Left lobe of liver (tissue), 2 donors: Measurements from ENCODE around the gene OR10J5. TPM values are rescaled to one million over a fixed set of nuclear protein-coding genes. Genes with fewer than 3 reads are reported as not detected.

Source experiments
- ATAC-seq: fragments of 200-7000 bp; cut with Tn5 transposase; one replicate; pipeline ENCODE4 v1.9.1; 2020; ENCODE audit warnings: mild to moderate bottlenecking, moderate library complexity
- DNase-seq: peaks from one replicate; pipeline ENCODE4 v3.0.0-alpha.2; 2020; ENCODE audit warnings: low spot score
- total RNA-seq: library from RNA; stranded (reverse); gene quantifications from one replicate; pipeline ENCODE4 v1.2.1, GENCODE V29; 2021
- donor health status: DM: no; HTN: no; CAD: no; lungs with moderate emphysema.
- donor health status: DM: no; HTN: yes; CAD: no.

OR10J5 gene
- total RNA-seq, 1 donor from 2014 or later, result 0.38 TPM

GRCh38 chr1:159492575-159493323 is 43.1 kb downstream of the OR10J5 start:
- no peak for ATAC-seq
- DNase-seq, result no peak

Other genes starting within 250 kb of the OR10J5 start
- not detected for gene FCER1A, start 233.7 kb downstream of the OR10J5 start, total RNA-seq
- not detected for gene OR10J4, start 103.8 kb downstream of the OR10J5 start, total RNA-seq
- gene OR10J1, start 96.3 kb downstream of the OR10J5 start, total RNA-seq, result not detected
- 1,727 TPM for gene APCS, start 51.8 kb upstream of the OR10J5 start, total RNA-seq
- 3,370 TPM for gene CRP, start 178.6 kb upstream of the OR10J5 start, total RNA-seq
- gene DUSP23, start 245.0 kb upstream of the OR10J5 start, total RNA-seq, result 35.5 TPM